Colonic mucosa (tissue), 4 donors: ENCODE results near the gene CSNK1A1. TPM values are rescaled to one million over a fixed set of nuclear protein-coding genes. Genes with fewer than 3 reads are reported as not detected.

Experiments
- DNase-seq: peaks from one replicate; pipeline ENCODE4 v3.0.0-alpha.2; 2020
- H3K27ac ChIP-seq: fragments of 200-600 bp; one replicate; pipeline ENCODE4 v1.8.0; 2021
- H3K27me3 ChIP-seq: fragments of 200-600 bp; one replicate; pipeline ENCODE4 v1.8.0; 2021
- H3K36me3 ChIP-seq: fragments of 200-600 bp; one replicate; pipeline ENCODE4 v1.8.0; 2021
- H3K4me1 ChIP-seq: fragments of 200-600 bp; one replicate; pipeline ENCODE4 v1.8.0; 2021; ENCODE audit warnings: mild to moderate bottlenecking
- H3K4me3 ChIP-seq: fragments of 200-600 bp; one replicate; pipeline ENCODE4 v1.8.0; 2021
- H3K9ac ChIP-seq, 2 donors: one replicate each; pipeline ENCODE4 v1.7.0; 2013; ENCODE audit warnings: control low read depth in 2 of 2, low read depth in 2 of 2, low read length in 2 of 2
- H3K9me3 ChIP-seq: fragments of 200-600 bp; one replicate; pipeline ENCODE4 v1.8.0; 2021
- CTCF ChIP-seq: fragments of 200-600 bp; IDR thresholded peaks from one replicate; pipeline ENCODE4 v1.8.0; 2022; ENCODE audit warnings: antibody characterized with exemption, mild to moderate bottlenecking
- intact Hi-C: fragments of 100-400 bp; cut with DNase I; formaldehyde crosslinking; loops from one replicate; pipeline ENCODE4 v1.14.1; 2022
- total RNA-seq, 2 donors: library from RNA; stranded (reverse); fragmentation: NEBNext Ultra II Directional in 1 of 2; extraction: Animal tissue kit (Norgen Biotek cat#: 25700) in 1 of 2; gene quantifications; one replicate each; pipeline ENCODE4 v1.2.1, GENCODE V29; 2021
- donor health status: healthy.
- donor health status: DM: no; HTN: no; CAD: no.
- donor health status: DM: no; HTN: no; CAD: no.

Gene CSNK1A1
- total RNA-seq, 2 donors from 2014 or later, result 248 to 257 TPM

GRCh38 chr5:149549461-149550267 is 1.6 kb downstream of the CSNK1A1 start:
- no peaks in the 10 kb centered on the region for H3K4me1 ChIP-seq
- peak; percentile 56 for DNase-seq
- H3K4me3 ChIP-seq, result peak overlapping the region; percentile 75
- peak overlapping the region; percentile 99 to 100 for H3K9ac ChIP-seq
- no peak for TF ChIP-seq CTCF
- H3K36me3 ChIP-seq, result no peaks in the 10 kb centered on the region
- no peaks in the 10 kb centered on the region for H3K27me3 ChIP-seq
- intact Hi-C loops, result loop anchor here (5.0 kb wide), 1 partner anchor 52 kb away; no protein-coding TSS in a partner anchor
- no peaks in the 10 kb centered on the region for H3K9me3 ChIP-seq
- peak overlapping the region; percentile 98 for H3K27ac ChIP-seq

DNA sequence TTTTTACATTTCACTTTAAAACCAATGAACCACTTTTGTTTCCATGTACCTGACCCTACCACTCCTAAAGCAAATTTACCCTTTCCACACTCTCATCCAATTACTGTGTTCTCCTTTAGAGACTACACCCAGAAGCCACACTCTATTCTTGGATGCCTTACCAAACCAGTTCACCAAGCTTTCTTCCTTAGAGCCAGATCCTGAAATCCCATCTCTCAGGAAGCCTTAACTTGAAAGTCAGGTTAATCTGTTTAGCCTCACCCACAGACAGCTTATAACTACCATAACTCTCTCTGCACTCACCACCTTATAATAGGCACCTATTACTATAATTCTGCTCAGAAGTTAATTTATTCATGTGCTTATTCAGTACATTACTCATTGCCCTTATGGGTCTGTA is 4.3 kb downstream of the CSNK1A1 start:
- Histone ChIP-seq H3K4me1 (peaks cover 6% of the 10 kb centered on the region), H3K9me3 (no peaks in the 10 kb centered on the region), H3K36me3 (no peaks in the 10 kb centered on the region), H3K9ac (peak overlapping the region in 1 of 2 donors; percentile 6), H3K27me3 (no peaks in the 10 kb centered on the region), H3K27ac (peak overlapping the region; percentile 37), H3K4me3 (no peak overlapping the region)
- intact Hi-C loops, result loop anchor here (5.0 kb wide), 1 partner anchor 50 kb away; no protein-coding TSS in a partner anchor
- peak; percentile 62 for DNase-seq
- TF ChIP-seq CTCF, result no peak

DNA sequence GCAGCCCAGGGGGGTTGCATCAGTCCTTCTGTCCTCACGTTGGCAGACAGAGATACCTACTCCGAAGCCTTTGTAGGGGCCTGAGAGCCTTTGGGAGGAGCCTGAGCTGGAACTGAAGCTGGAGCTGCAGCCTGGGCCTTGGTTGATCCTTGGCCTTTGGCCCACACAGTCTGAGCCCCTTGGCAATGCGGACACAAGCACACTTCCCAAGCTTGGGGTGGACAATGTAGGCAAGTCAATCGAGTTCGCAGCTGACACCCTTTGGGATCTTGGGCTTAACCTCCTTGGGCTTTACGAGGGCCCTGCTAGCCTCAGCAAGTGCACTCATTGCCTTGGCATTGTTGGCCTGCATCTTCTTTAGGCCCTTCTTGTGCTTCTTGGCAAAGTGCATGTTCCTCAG is 5.9 kb downstream of the CSNK1A1 start:
- no peaks in the 10 kb centered on the region for H3K9me3 ChIP-seq
- TF ChIP-seq CTCF, result no peak
- peaks cover 6% of the 10 kb centered on the region for H3K4me1 ChIP-seq
- intact Hi-C loops, result loop anchor here (5.0 kb wide), 1 partner anchor 48 kb away; no protein-coding TSS in a partner anchor
- no peaks in the 10 kb centered on the region for H3K27me3 ChIP-seq
- H3K4me3 ChIP-seq, result no peak overlapping the region
- no peak for DNase-seq
- H3K27ac ChIP-seq, result no peak overlapping the region
- no peaks in the 10 kb centered on the region for H3K36me3 ChIP-seq
- H3K9ac ChIP-seq, result no peak overlapping the region

DNA sequence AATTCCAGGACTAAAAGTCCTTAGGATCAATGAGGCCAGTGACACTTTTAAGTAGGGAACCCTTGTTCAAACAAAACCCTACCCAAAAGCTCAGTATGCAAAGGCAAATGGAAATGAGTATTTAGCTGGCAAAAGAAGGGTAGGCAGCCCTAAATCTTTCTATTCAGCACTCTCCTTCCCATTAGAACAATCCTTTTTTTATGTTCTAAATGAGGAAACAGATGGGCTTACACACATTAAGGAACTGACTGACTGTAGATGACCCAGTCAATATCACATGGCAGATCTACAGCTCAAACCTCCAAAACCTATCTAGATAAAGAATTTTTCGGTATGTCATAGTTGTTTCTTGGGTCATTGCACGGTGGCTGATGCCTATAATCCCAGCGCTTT is 7.2 kb downstream of the CSNK1A1 start:
- H3K4me3 ChIP-seq, result no peak overlapping the region
- peaks cover 6% of the 10 kb centered on the region for H3K4me1 ChIP-seq
- no peak for DNase-seq
- H3K27ac ChIP-seq, result no peak overlapping the region
- no peaks in the 10 kb centered on the region for H3K9me3 ChIP-seq
- no peaks in the 10 kb centered on the region for H3K27me3 ChIP-seq
- no peaks in the 10 kb centered on the region for H3K36me3 ChIP-seq
- TF ChIP-seq CTCF, result no peak
- H3K9ac ChIP-seq, result no peak overlapping the region
- intact Hi-C loops, result no loop called here

- H3K27ac ChIP-seq, result no peak overlapping the region
- peak overlapping the region in 1 of 2 donors; percentile 51 for H3K9ac ChIP-seq
- H3K36me3 ChIP-seq, result no peaks in the 10 kb centered on the region
- intact Hi-C loops, result no loop called here
- H3K4me3 ChIP-seq, result no peak overlapping the region
- DNase-seq, result no peak
- TF ChIP-seq CTCF, result no peak
- H3K27me3 ChIP-seq, result no peaks in the 10 kb centered on the region
- peaks cover 6% of the 10 kb centered on the region for H3K4me1 ChIP-seq
- no peaks in the 10 kb centered on the region for H3K9me3 ChIP-seq
These were observed 7.7 kb downstream of the CSNK1A1 start for GRCh38 chr5:149543361-149544027.
